ENCODE data around the gene TEX2. TPM values are rescaled to one million over a fixed set of nuclear protein-coding genes. Genes with fewer than 3 reads are reported as not detected.

TEX2 gene
- total and polyA plus RNA-seq, 2 of the 13 experiments (the other 11 are each of a cell fraction or from before 2014, with no cell fraction given) = 21.4 to 37.7 TPM

- TF ChIP-seq AKNA (CRISPR knock-in tag; IDR thresholded peaks at IDR 0.05; ENCODE audit: borderline replicate concordance) (no peak), ZMAT3 (CRISPR knock-in tag; conservative IDR thresholded peaks at IDR 0.05) (no peak), THRA (CRISPR knock-in tag; IDR thresholded peaks at IDR 0.05; ENCODE audit: borderline replicate concordance) (no peak)
Observed at GRCh38 chr17:64113006-64113405, 150.1 kb downstream of the TEX2 start (continued).

GRCh38 chr17:64111831-64112230, 151.2 kb downstream of the TEX2 start:
- ChIA-PET CTCF (ENCODE audit: low intra/inter-chr PET ratio, low total read pairs) (no interaction called here), POLR2A (no interaction called here)
- BruUV-seq (replicated peaks) = no TSS peak
- no peak for FAIRE-seq
- Histone ChIP-seq H3K9ac (ENCODE audit: insufficient read depth, low read depth, low read length) (no peak overlapping the region), H3K27me3 (ENCODE audit: control insufficient read depth in 1 of 2, insufficient read depth in 2 of 2, low read length in 2 of 2) (no peaks in the 10 kb centered on the region), H3K9me3 (ENCODE audit: low read length) (no peaks in the 10 kb centered on the region), H2AFZ (ENCODE audit: low read length) (no peak overlapping the region), H3K27ac (ENCODE audit: extremely low read length, insufficient read depth, low read length) (no peak overlapping the region), H3K4me1 (ENCODE audit: insufficient read depth, low read length) (peaks cover 20% of the 10 kb centered on the region), H3K4me3 (replicated peaks in 1 of 3; ENCODE audit: insufficient read depth in 1 of 3, low read depth in 2 of 3, low read length in 3 of 3) (no peak overlapping the region), H4K20me1 (ENCODE audit: insufficient read depth, low read length) (no peaks in the 10 kb centered on the region), H3K4me2 (ENCODE audit: low read depth, low read length) (no peak overlapping the region), H3K79me2 (ENCODE audit: insufficient read depth, low read length) (peaks cover 25% of the 10 kb centered on the region), H3K36me3 (replicated peaks in 1 of 2; ENCODE audit: control insufficient read depth in 1 of 2, insufficient read depth in 2 of 2, low read length in 2 of 2) (peaks cover 0 to 3% of the 10 kb centered on the region in 2 experiments; a peak in 1 of 5 replicates)
- intact Hi-C loops (cut with micrococcal nuclease; ENCODE audit: unreplicated experiment) = no loop called here
- TF ChIP-seq ZNF619 (CRISPR knock-in tag; IDR thresholded peaks at IDR 0.05) (no peak), ARHGAP35 (CRISPR knock-in tag; IDR thresholded peaks at IDR 0.05; ENCODE audit: borderline replicate concordance) (no peak), PTBP1 (IDR thresholded peaks at IDR 0.05; ENCODE audit: low read depth, low read length, poor library complexity, severe bottlenecking) (no peak), ZNF598 (CRISPR knock-in tag; IDR thresholded peaks at IDR 0.05; ENCODE audit: borderline replicate concordance) (no peak), SIN3B (IDR thresholded peaks at IDR 0.05; ENCODE audit: low read length) (no peak), AKAP8 (CRISPR knock-in tag; IDR thresholded peaks at IDR 0.05) (no peak)
- in situ Hi-C loops (cut with HindIII; ENCODE audit: extremely low pct_ligation_motif_present, low pct_unique_long_range_greater_than_20kb) = no loop called here
- 98% methylated on average over 4 of the region's 4 CpGs for WGBS (ENCODE audit: low lambda C conversion rate)
- no peak for ATAC-seq
- no peak for DNase-seq (ENCODE audit: low spot score)

All from HepG2 (cell line).